ENCODE data around the gene RARB.

GRCh38 chr3:25396251-25396650 lies 31.8 kb upstream of the RARB start:
- TF ChIP-seq POLR2AphosphoS5 (IDR thresholded peaks at IDR 0.05; ENCODE audit: insufficient read depth, low read depth, low read length) (no peak), CTCF (IDR thresholded peaks at IDR 0.05; ENCODE audit: extremely low read depth in 1 of 2, insufficient read depth in 1 of 2, low read depth in 1 of 2, low read length in 2 of 2) (no peak), EZH2 (IDR thresholded peaks at IDR 0.05; ENCODE audit: borderline replicate concordance, low read depth, low read length, severe bottlenecking) (no peak), POLR2A (IDR thresholded peaks at IDR 0.05; ENCODE audit: low read depth, low read length) (no peak), MYC (IDR thresholded peaks at IDR 0.05; ENCODE audit: low read depth, low read length) (no peak)
